ENCODE results near the gene FAM111B.

The FAM111B gene

DNA sequence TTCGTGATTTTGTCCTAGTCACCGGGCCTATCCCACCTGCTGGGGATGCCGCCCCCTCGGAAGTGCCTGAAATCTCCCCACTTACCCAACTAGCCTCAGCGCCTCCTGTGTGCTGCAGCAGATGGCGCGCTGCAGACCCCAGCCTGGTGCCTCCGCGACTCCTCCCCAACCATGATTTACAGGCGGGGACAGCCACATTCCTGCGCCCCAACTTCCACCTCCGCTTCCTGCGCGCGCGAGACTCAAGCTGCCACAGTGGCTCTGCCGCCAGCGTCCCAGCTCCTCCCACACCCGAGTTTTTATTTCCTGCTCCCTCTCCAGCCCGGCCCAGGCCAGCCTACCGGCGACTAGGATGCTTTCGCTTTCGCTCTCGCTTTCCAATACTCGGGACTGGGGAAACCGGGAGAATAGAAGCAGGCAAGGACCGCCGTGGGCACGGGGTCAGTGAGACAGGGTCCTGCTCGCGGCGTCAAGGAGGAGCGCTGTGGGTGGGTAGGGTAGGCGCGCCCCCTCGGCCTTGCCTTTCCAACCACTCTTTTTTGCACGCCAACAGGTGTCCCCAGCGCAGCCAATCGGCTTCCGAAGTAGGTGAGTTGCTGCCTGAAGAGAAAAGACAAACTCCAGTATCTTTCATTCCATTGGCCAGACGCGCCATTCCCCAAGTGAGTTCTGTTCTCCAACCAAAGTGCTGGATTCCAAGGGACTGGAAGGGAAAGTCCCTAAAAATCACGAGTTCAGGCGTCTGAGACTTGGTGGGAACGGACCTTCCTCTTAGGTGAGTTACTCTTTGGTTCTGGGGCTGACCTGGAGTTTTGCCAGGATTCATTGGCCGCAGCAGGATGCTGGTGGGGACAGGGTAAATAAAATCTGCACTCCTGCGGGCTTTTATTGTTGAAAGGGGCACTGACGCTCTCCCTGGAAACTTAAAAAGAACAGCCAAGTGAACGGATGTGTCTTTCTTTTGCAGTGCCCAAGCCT lies 35.8 kb downstream of the FAM111B start, which contains the start of gene FAM111A:
FAM111A (plus strand) TSS at position 327 of the 978 bp plus-strand sequence. CDS start 6,017 bp downstream, outside the sequence.
- peak within 1 kb of the TSS; percentile 74 for H3K4me3 ChIP-seq (ENCODE audit: control insufficient read depth, low read depth, low read length)
- TF ChIP-seq, protein P1, sequence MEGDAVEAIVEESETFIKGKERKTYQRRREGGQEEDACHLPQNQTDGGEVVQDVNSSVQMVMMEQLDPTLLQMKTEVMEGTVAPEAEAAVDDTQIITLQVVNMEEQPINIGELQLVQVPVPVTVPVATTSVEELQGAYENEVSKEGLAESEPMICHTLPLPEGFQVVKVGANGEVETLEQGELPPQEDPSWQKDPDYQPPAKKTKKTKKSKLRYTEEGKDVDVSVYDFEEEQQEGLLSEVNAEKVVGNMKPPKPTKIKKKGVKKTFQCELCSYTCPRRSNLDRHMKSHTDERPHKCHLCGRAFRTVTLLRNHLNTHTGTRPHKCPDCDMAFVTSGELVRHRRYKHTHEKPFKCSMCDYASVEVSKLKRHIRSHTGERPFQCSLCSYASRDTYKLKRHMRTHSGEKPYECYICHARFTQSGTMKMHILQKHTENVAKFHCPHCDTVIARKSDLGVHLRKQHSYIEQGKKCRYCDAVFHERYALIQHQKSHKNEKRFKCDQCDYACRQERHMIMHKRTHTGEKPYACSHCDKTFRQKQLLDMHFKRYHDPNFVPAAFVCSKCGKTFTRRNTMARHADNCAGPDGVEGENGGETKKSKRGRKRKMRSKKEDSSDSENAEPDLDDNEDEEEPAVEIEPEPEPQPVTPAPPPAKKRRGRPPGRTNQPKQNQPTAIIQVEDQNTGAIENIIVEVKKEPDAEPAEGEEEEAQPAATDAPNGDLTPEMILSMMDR (conservative IDR thresholded peaks at IDR 0.05; ENCODE audit: control insufficient read depth, insufficient read depth, low read depth, low read length), result no peak
- DNase-seq (ENCODE audit: low read depth), result peak; percentile 74

DNA sequence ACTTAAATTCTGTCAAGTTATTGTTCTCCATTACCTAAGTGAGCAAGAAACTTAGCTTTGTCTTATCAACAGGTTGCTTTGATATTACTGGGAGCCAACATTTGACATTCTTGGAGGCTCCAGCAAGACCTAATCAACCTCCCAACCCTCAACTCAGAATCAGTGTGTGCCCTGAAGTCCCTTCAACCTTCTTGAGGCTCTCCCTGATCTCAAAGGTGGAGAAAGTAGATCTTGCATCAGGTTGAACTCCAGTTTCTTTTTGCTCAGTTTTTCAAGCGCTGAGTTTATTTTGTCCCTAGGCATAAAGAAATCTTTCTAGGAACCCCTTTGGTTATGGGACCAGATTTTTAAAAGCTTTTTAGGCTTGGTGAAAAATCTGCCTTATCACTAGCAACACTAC lies 37.1 kb downstream of the FAM111B start:
- H3K4me3 ChIP-seq (ENCODE audit: control insufficient read depth, low read depth, low read length), result peak overlapping the region; percentile 61
- TF ChIP-seq, protein P1 (conservative IDR thresholded peaks at IDR 0.05; ENCODE audit: control insufficient read depth, insufficient read depth, low read depth, low read length), result no peak
- no peak for DNase-seq (ENCODE audit: low read depth)

DNA sequence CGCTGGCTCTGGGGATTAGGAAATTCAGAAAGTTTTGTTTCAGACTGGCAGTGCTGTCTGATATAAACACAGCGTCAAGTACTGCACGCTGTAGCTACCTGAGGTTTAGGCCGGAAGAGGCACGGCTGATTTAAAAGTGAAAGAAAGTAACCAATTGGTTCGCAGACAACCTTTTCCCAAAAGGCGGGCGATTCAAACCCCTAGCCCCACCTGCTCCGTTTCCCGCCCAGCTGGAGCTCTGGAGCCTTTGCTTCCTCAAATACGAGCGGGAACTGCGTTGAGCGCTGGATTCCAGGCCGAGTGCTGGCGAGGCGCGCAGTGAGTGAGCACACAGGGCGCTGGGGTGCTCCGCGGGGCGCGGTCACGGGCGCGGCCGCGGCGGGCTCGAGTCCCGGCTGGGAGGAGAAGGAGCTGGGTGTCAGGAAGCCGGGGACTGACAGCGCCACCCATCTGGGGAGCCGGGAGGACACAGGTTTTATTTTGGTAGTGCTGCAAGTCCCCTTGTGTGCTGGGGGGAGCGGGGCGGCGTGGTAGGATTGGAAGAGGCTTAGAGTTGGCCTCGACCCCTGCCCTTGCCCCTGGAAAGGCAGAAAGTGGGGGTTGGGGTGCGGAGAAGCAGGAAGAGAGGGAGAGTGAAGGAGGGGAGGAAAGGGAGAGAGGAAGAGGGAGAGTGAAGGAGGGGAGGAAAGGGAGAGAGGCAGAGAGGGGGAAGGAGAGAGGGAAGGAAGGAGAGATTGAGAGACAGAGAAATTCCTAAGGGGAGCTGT lies 37.7 kb downstream of the FAM111B start:
- peak; percentile 77 for DNase-seq (ENCODE audit: low read depth)
- H3K4me3 ChIP-seq (ENCODE audit: control insufficient read depth, low read depth, low read length), result peak overlapping the region; percentile 61
- TF ChIP-seq, protein P1 (conservative IDR thresholded peaks at IDR 0.05; ENCODE audit: control insufficient read depth, insufficient read depth, low read depth, low read length), result no peak

DNA sequence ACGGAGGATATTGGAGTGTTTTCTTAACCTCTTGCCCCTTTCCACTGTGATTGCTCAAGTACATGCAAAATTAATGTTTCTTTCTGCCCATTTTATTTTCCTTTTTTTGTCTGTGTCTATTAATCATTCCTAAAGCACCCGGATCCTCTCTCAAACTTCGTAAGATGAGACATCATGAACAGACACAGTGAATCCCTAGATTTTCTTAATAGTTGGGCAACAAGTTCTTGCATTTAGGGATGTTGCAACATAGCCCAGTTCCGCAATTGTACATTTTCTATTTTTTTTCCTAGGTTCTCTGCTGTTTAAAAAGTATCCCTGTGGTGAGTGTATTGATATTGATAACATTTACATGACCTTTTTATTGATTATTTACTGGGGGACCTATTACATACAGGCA lies 38.5 kb downstream of the FAM111B start:
- DNase-seq (ENCODE audit: low read depth), result peak; percentile 90
- TF ChIP-seq, protein P1 (conservative IDR thresholded peaks at IDR 0.05; ENCODE audit: control insufficient read depth, insufficient read depth, low read depth, low read length), result no peak
- peak overlapping the region; percentile 61 for H3K4me3 ChIP-seq (ENCODE audit: control insufficient read depth, low read depth, low read length)

DNA sequence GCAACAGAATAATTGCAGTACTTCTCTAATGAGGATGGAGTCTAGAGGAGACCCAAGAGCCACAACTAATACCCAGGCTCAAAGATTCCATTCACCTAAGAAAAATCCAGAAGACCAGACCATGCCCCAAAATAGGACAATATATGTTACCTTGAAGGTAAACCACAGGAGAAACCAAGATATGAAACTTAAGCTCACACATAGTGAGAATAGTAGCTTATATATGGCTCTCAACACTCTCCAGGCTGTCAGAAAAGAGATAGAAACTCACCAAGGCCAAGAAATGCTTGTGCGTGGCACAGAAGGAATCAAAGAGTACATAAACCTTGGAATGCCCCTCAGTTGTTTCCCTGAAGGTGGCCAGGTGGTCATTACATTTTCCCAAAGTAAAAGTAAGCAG lies 44.7 kb downstream of the FAM111B start:
- DNase-seq (ENCODE audit: low read depth), result no peak
- TF ChIP-seq, protein P1 (conservative IDR thresholded peaks at IDR 0.05; ENCODE audit: control insufficient read depth, insufficient read depth, low read depth, low read length), result no peak
- no peak overlapping the region for H3K4me3 ChIP-seq (ENCODE audit: control insufficient read depth, low read depth, low read length)

DNA sequence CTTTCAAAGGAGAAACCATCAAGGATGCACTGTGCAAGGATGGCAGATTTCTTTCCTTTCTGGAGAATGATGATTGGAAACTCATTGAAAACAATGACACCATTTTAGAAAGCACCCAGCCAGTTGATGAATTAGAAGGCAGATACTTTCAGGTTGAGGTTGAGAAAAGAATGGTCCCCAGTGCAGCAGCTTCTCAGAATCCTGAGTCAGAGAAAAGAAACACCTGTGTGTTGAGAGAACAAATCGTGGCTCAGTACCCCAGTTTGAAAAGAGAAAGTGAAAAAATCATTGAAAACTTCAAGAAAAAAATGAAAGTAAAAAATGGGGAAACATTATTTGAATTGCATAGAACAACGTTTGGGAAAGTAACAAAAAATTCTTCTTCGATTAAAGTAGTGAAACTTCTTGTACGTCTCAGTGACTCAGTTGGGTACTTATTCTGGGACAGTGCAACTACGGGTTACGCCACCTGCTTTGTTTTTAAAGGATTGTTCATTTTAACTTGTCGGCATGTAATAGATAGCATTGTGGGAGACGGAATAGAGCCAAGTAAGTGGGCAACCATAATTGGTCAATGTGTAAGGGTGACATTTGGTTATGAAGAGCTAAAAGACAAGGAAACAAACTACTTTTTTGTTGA lies 45.4 kb downstream of the FAM111B start:
- DNase-seq (ENCODE audit: low read depth), result no peak
- no peak overlapping the region for H3K4me3 ChIP-seq (ENCODE audit: control insufficient read depth, low read depth, low read length)
- TF ChIP-seq, protein P1 (conservative IDR thresholded peaks at IDR 0.05; ENCODE audit: control insufficient read depth, insufficient read depth, low read depth, low read length), result no peak
